Measurements from ENCODE around the gene PEG3.

PEG3 gene

GRCh38 chr19:56835401-56835800 lies 5.1 kb downstream of the PEG3 start:
- TF ChIP-seq CTCF (IDR thresholded peaks at IDR 0.05; ENCODE audit: extremely low read depth, insufficient read depth, missing control alignments): no peak
- in situ Hi-C loops (cut with MboI; ENCODE audit: low pct_unique_long_range_greater_than_20kb, low sequenced_read_pairs, unreplicated experiment): no loop called here

GRCh38 chr19:56834564-56835375 lies 5.8 kb downstream of the PEG3 start:
- in situ Hi-C loops (cut with MboI; ENCODE audit: low pct_unique_long_range_greater_than_20kb, low sequenced_read_pairs, unreplicated experiment): no loop called here
- TF ChIP-seq CTCF (IDR thresholded peaks at IDR 0.05; ENCODE audit: extremely low read depth, insufficient read depth, missing control alignments): no peak
- no peak for DNase-seq (ENCODE audit: low spot score)

More at GRCh38 chr19:56835401-56835800, 5.1 kb downstream of the PEG3 start:
- no peak for DNase-seq (ENCODE audit: low spot score)

- in situ Hi-C loops (cut with MboI; ENCODE audit: low pct_unique_long_range_greater_than_20kb, low sequenced_read_pairs, unreplicated experiment): no loop called here
- no peak for DNase-seq (ENCODE audit: low spot score)
- TF ChIP-seq CTCF (IDR thresholded peaks at IDR 0.05; ENCODE audit: extremely low read depth, insufficient read depth, missing control alignments): no peak
These were observed 8.1 kb downstream of the PEG3 start for GRCh38 chr19:56832352-56832928.

GRCh38 chr19:56831255-56831654 lies 9.3 kb downstream of the PEG3 start:
- in situ Hi-C loops (cut with MboI; ENCODE audit: low pct_unique_long_range_greater_than_20kb, low sequenced_read_pairs, unreplicated experiment): no loop called here
- no peak for DNase-seq (ENCODE audit: low spot score)
- TF ChIP-seq CTCF (IDR thresholded peaks at IDR 0.05; ENCODE audit: extremely low read depth, insufficient read depth, missing control alignments): no peak

GRCh38 chr19:56829596-56829995 lies 10.9 kb downstream of the PEG3 start:
- no peak for TF ChIP-seq CTCF (IDR thresholded peaks at IDR 0.05; ENCODE audit: extremely low read depth, insufficient read depth, missing control alignments)
- DNase-seq (ENCODE audit: low spot score): no peak
- in situ Hi-C loops (cut with MboI; ENCODE audit: low pct_unique_long_range_greater_than_20kb, low sequenced_read_pairs, unreplicated experiment): no loop called here

- no peak for DNase-seq (ENCODE audit: low spot score)
- in situ Hi-C loops (cut with MboI; ENCODE audit: low pct_unique_long_range_greater_than_20kb, low sequenced_read_pairs, unreplicated experiment): no loop called here
- no peak for TF ChIP-seq CTCF (IDR thresholded peaks at IDR 0.05; ENCODE audit: extremely low read depth, insufficient read depth, missing control alignments)
These were observed 12.8 kb downstream of the PEG3 start for GRCh38 chr19:56827708-56828107.
